ENCODE data around the gene S100P. TPM values are rescaled to one million over a fixed set of nuclear protein-coding genes. Genes with fewer than 3 reads are reported as not detected.

Gene S100P
- total RNA-seq, 1 experiment from 2014 or later = 0.45 TPM

DNA sequence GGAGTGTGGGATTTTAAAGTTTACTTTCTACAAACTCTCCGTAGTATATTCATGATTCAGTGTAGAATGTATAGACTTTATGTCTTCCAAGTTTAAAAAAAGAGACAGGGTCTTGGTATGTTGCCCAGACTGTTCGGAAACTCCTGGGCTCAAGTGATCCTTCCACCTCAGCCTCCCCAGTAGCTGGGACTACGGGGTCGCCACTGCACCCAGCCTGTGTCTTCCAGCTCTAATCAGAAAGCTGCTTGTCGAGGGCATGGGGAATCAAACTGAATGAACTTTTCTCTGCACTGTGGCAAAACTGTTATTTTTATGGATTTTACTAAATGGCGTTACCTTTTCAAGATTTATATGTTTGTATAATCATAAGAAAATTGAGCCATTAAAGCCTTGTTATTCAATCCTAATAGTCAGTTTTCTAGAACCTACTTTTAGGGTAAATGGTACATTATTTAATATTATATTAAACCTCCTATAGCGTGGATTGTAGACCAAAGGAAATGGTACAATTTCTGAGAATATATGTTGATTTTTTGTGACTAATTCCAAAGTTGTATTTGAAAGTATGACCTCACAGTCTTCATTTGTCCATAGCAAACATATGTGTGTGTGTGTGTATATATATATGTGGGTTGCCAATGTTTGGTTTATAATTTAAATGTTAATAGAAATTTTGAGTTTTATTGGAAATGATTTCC, 23.4 kb downstream of the S100P start:
- intact Hi-C loops (cut with micrococcal nuclease; ENCODE audit: unreplicated experiment) = loop anchor here (5.0 kb wide), 1 partner anchor 65 kb away; the partner anchor contains the start of gene KIAA0232
- Histone ChIP-seq H3K4me3 (ENCODE audit: low read depth, low read length, poor library complexity, severe bottlenecking) (peak overlapping the region; percentile 91), H3K27ac (ENCODE audit: low read depth, low read length, poor library complexity, severe bottlenecking) (peak overlapping the region; percentile 80), H3K36me3 (ENCODE audit: insufficient read depth, low read length, poor library complexity, severe bottlenecking) (no peaks in the 10 kb centered on the region), H3K9me3 (ENCODE audit: low read depth, low read length, poor library complexity, severe bottlenecking) (no peaks in the 10 kb centered on the region), H3K27me3 (replicated peaks; ENCODE audit: insufficient read depth, low read depth, low read length, poor library complexity) (no peaks in the 10 kb centered on the region), H3K4me1 (ENCODE audit: insufficient read depth, low read length, poor library complexity, severe bottlenecking) (peaks cover 6% of the 10 kb centered on the region)
- TSS peak; percentile 68 for BruUV-seq (replicated peaks)
- TF ChIP-seq, protein P1, sequence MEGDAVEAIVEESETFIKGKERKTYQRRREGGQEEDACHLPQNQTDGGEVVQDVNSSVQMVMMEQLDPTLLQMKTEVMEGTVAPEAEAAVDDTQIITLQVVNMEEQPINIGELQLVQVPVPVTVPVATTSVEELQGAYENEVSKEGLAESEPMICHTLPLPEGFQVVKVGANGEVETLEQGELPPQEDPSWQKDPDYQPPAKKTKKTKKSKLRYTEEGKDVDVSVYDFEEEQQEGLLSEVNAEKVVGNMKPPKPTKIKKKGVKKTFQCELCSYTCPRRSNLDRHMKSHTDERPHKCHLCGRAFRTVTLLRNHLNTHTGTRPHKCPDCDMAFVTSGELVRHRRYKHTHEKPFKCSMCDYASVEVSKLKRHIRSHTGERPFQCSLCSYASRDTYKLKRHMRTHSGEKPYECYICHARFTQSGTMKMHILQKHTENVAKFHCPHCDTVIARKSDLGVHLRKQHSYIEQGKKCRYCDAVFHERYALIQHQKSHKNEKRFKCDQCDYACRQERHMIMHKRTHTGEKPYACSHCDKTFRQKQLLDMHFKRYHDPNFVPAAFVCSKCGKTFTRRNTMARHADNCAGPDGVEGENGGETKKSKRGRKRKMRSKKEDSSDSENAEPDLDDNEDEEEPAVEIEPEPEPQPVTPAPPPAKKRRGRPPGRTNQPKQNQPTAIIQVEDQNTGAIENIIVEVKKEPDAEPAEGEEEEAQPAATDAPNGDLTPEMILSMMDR (conservative IDR thresholded peaks at IDR 0.05; ENCODE audit: low read depth, low read length) = no peak
- no peak for TF ChIP-seq EZH2 (IDR thresholded peaks at IDR 0.05; ENCODE audit: borderline replicate concordance, low read depth, low read length, poor library complexity, severe bottlenecking)
- CTCF ChIA-PET = interaction anchor here (1.5 kb wide), 1 partner anchor 156 kb away, joined by 5 read pairs; no protein-coding TSS in a partner anchor
- POLR2A ChIA-PET (ENCODE audit: low non-redundant PET) = interaction anchor here (0.6 kb wide), 1 partner anchor 1206 kb away, joined by 4 read pairs; no protein-coding TSS in a partner anchor
- DNase-seq (ENCODE audit: low spot score) = no peak

DNA sequence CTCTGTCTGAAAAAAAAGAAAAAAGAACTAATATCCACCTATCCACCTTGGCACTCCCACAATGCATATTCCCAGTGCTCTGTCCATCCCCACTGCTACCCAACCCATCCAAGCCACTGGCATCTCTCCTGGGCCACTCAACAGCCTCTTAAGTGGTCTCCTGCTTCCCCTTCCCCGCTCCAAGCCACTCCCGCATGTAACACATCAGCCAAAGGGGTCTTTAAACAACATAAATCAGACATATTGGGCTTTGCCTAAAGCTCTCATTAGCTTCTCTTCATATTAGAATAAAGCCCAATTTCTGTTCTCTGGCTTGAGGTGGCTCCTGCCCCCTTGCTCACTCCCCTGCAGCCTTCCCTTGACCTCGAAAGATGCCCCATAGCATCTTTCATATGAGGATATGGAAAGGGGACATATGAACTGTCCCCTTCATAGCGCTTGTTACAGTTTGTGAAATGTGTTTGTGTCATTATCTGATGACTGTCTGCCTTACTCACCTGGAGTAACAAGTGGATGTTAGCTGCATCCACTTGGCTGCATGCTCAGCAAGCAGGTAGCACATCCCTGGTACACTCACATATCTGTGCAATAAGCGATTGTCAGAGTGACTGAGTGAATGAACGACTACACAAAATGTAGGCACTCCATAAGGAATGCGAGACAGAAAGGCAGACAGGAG, 25.4 kb downstream of the S100P start:
- Histone ChIP-seq H3K36me3 (ENCODE audit: insufficient read depth, low read length, poor library complexity, severe bottlenecking) (no peaks in the 10 kb centered on the region), H3K27ac (ENCODE audit: low read depth, low read length, poor library complexity, severe bottlenecking) (no peak overlapping the region), H3K27me3 (replicated peaks; ENCODE audit: insufficient read depth, low read depth, low read length, poor library complexity) (no peaks in the 10 kb centered on the region), H3K4me1 (ENCODE audit: insufficient read depth, low read length, poor library complexity, severe bottlenecking) (peaks cover 6% of the 10 kb centered on the region), H3K4me3 (ENCODE audit: low read depth, low read length, poor library complexity, severe bottlenecking) (no peak overlapping the region), H3K9me3 (ENCODE audit: low read depth, low read length, poor library complexity, severe bottlenecking) (no peaks in the 10 kb centered on the region)
- CTCF ChIA-PET = interaction anchor here (0.9 kb wide), 1 partner anchor 154 kb away, joined by 3 read pairs; no protein-coding TSS in a partner anchor
- POLR2A ChIA-PET (ENCODE audit: low non-redundant PET) = no interaction called here
- intact Hi-C loops (cut with micrococcal nuclease; ENCODE audit: unreplicated experiment) = loop anchor here (5.0 kb wide), 1 partner anchor 63 kb away; the partner anchor contains the start of gene KIAA0232
- no TSS peak for BruUV-seq (replicated peaks)
- DNase-seq (ENCODE audit: low spot score) = no peak
- no peak for TF ChIP-seq EZH2 (IDR thresholded peaks at IDR 0.05; ENCODE audit: borderline replicate concordance, low read depth, low read length, poor library complexity, severe bottlenecking)
- TF ChIP-seq, protein P1 (conservative IDR thresholded peaks at IDR 0.05; ENCODE audit: low read depth, low read length) = no peak

GRCh38 chr4:6719611-6720179, 26.0 kb downstream of the S100P start:
- no peak overlapping the region for H3K4me3 ChIP-seq (ENCODE audit: low read depth, low read length, poor library complexity, severe bottlenecking)
- no TSS peak for BruUV-seq (replicated peaks)
- no peaks in the 10 kb centered on the region for H3K36me3 ChIP-seq (ENCODE audit: insufficient read depth, low read length, poor library complexity, severe bottlenecking)
- H3K27me3 ChIP-seq (replicated peaks; ENCODE audit: insufficient read depth, low read depth, low read length, poor library complexity) = no peaks in the 10 kb centered on the region
- TF ChIP-seq, protein P1 (conservative IDR thresholded peaks at IDR 0.05; ENCODE audit: low read depth, low read length) = no peak
- no peak for TF ChIP-seq EZH2 (IDR thresholded peaks at IDR 0.05; ENCODE audit: borderline replicate concordance, low read depth, low read length, poor library complexity, severe bottlenecking)
- CTCF ChIA-PET = interaction anchor here (0.7 to 2.0 kb wide), 4 partner anchors 18 to 362 kb away, joined by 3 to 31 read pairs (median 3); no protein-coding TSS in a partner anchor
- no peak overlapping the region for H3K27ac ChIP-seq (ENCODE audit: low read depth, low read length, poor library complexity, severe bottlenecking)
- no peaks in the 10 kb centered on the region for H3K9me3 ChIP-seq (ENCODE audit: low read depth, low read length, poor library complexity, severe bottlenecking)
- no peak for DNase-seq (ENCODE audit: low spot score)
- intact Hi-C loops (cut with micrococcal nuclease; ENCODE audit: unreplicated experiment) = loop anchor here (1.0 to 5.0 kb wide), 4 partner anchors 63 to 351 kb away; partner anchors contain the start of gene KIAA0232
- POLR2A ChIA-PET (ENCODE audit: low non-redundant PET) = no interaction called here
- H3K4me1 ChIP-seq (ENCODE audit: insufficient read depth, low read length, poor library complexity, severe bottlenecking) = peaks cover 6% of the 10 kb centered on the region

Measured in A673 (cell line).